Liver (tissue), 3 donors: ENCODE results near the gene SLITRK3.

ENCODE experiments used
- EGR1 ChIP-seq, 2 donors: IDR thresholded peaks; 2 replicates each; pipeline ENCODE4 v1.6.1; 2016 to 2018; ENCODE audit warnings: antibody characterized with exemption in 2 of 2, low read depth in 2 of 2
- GABPA ChIP-seq, 2 donors: IDR thresholded peaks in 1 of 2; conservative IDR thresholded peaks in 1 of 2; 2 replicates each; pipeline ENCODE4 v1.6.1; 2016; ENCODE audit warnings: antibody characterized with exemption in 2 of 2, mild to moderate bottlenecking in 1 of 2, moderate library complexity in 1 of 2
- RAD21 ChIP-seq, 2 donors: IDR thresholded peaks; 2 replicates each; pipeline ENCODE4 v1.6.1; 2016; ENCODE audit warnings: antibody characterized with exemption in 2 of 2, mild to moderate bottlenecking in 2 of 2
- YY1 ChIP-seq: IDR thresholded peaks from 2 replicates; pipeline ENCODE4 v1.6.1; 2016; ENCODE audit warnings: antibody characterized with exemption, mild to moderate bottlenecking
- TF ChIP-seq, protein P1 (sequence below): fragments of 150-350 bp; IDR thresholded peaks from 2 replicates; pipeline ENCODE4 v1.5.1; 2017; ENCODE audit warnings: improper control_type of control experiment, low read depth, low read length; ENCODE audit not compliant: missing input control
- donor health status: healthy.
- donor health status: healthy.

DNA sequence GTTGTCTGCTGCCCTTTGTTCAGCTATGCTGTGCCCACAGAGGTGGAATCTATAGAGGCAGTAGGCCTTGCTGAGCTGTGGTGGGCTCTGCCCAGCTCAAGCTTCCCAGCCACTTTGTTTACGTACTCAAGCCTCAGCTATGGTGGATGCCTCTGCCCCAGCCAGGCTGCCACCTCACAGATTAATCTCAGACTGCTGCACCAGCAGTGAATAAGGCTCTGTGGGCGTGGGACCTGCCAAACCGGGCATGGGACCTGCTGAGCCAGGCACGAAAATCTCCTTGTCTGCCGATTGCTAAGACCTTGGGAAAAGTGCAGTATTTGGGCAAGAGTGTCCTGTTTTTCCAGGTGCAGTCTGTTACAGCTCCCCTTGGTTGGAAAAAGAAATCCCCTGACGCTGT is 26.8 kb downstream of the SLITRK3 start:
- TF ChIP-seq, protein P1, sequence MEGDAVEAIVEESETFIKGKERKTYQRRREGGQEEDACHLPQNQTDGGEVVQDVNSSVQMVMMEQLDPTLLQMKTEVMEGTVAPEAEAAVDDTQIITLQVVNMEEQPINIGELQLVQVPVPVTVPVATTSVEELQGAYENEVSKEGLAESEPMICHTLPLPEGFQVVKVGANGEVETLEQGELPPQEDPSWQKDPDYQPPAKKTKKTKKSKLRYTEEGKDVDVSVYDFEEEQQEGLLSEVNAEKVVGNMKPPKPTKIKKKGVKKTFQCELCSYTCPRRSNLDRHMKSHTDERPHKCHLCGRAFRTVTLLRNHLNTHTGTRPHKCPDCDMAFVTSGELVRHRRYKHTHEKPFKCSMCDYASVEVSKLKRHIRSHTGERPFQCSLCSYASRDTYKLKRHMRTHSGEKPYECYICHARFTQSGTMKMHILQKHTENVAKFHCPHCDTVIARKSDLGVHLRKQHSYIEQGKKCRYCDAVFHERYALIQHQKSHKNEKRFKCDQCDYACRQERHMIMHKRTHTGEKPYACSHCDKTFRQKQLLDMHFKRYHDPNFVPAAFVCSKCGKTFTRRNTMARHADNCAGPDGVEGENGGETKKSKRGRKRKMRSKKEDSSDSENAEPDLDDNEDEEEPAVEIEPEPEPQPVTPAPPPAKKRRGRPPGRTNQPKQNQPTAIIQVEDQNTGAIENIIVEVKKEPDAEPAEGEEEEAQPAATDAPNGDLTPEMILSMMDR, result no peak
- no peak for TF ChIP-seq YY1
- no peak for TF ChIP-seq GABPA (IDR thresholded peaks at IDR 0.05 in 1 of 2, conservative IDR thresholded peaks at IDR 0.05 in 1 of 2)
- no peak for TF ChIP-seq RAD21 (IDR thresholded peaks at IDR 0.05)
- no peak for TF ChIP-seq EGR1 (IDR thresholded peaks at IDR 0.05; ENCODE audit: low read depth in 2 of 2)
